ENCODE data around the gene ENTPD8.

Gene ENTPD8

DNA sequence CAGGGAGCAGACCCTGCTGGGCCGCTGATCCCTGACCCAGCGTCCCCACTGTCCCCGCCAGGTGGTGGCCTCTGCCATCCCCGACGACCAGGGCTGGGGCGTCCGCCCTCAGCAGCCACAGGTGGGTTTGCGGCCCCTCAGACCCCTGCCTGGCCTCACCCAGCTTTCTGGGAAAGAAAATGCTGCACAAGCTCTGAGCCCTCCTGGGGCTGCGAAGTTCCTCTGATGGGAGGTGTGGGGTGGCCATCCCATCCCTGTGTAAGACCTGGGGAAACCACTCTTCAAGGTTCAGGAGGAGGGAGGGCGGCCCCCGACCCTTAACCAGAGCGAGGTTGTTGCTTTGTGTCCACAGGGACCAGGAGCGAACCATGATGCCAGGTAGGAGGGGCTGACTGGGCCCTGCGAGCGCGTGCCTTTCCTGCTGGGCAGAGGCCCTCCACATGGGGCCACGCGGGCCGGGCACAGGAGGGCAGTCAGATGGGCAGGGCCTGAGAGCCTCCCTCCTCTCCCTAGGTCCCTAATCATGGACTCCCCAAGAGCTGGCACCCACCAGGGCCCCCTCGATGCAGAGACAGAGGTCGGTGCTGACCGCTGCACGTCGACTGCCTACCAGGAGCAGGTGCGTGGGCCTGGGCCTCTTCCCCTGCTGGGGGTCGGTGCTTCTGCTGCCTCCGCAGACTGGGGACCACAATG, 10.3 kb downstream of the ENTPD8 start:
- no peak for DNase-seq (ENCODE audit: low spot score)

DNA sequence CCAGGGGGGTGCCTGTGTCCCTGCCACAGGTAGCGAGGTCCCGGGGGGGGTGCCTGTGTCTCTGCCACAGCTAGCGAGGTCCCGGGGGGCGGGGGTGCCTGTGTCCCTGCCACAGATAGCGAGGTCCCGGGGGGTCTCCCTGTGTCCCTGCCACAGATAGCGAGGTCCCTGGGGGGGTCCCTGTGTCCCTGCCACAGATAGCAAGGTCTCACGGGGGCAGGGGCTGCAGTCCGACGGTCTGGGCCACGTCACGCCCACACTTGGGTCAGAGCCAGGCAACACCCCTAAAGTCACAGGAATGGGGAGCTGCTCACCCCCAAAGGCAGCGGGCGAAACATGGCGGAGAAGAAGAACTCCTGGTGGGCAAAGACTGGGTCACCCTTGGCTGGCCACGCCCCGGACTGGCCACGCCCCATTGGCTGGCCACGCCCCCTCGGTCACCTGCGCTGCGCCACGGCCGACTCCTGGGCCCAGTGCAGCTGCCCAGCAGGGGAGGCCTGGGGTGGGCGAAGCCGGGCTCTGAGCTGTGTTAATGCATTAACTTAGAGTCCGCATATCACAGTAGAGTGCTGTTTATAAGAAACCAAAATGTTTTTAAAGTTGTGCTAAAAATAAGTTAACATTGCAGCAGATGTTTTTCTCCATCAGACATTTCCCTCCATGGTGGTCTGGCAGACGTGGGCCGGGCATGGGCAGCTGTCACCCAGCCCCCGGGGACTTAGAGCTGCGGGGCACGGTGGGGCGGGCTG, 11.0 kb downstream of the ENTPD8 start:
- DNase-seq (ENCODE audit: low spot score) = peak; percentile 44

DNA sequence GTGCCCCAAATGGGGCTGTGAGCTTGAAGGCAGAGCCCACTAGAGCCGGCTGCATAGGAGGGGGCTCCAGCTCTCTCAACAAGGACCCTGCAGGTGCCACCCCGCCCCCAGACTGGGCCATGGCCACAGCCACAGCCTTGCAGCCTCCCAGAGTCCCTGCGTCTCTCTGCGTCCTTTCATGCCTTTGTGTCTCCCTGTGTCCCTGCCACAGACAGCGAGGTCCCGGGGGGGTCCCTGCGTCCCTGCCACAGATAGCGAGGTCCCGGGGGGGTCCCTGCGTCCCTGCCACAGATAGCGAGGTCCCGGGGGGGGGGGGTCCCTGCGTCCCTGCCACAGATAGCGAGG, 11.6 kb downstream of the ENTPD8 start:
- no peak for DNase-seq (ENCODE audit: low spot score)

DNA sequence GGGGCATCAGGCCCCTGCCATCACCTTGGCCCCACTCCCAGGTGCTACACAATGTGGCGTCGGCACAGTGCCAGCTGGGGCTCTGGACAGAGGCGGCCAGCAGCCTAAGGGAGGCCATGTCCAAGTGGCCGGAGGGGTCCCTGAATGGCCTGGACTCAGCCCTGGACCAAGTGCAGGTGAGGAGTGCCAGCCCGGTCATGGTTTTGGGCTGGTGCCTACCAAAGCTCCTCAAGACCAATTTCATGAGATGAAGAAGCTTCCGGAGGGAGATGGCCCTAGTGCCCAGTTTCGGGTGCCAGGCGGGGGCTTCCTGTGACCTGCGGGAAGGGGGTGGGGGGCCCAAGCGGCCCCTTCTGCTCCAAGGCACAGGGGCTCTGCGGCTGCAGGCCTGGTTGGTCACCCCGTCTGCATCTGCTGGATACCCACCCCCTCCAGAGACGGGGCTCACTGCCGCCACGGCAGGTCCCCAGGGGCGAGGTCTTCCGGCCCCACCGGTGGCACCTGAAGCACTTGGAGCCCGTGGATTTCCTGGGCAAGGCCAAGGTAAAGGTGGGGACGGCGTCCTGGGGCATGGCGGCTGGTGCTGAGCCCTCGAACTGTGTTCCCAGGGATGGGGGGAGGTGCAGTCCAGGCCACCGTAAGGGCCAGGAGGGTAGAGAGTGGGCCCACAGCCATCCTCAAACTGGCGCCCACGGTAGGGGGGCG, 12.2 kb downstream of the ENTPD8 start:
- DNase-seq (ENCODE audit: low spot score) = no peak

GRCh38 chr9:137428311-137428630, 12.9 kb downstream of the ENTPD8 start:
- no peak for DNase-seq (ENCODE audit: low spot score)

- no peak for DNase-seq (ENCODE audit: low spot score)
These were observed 13.5 kb downstream of the ENTPD8 start for GRCh38 chr9:137427454-137428310.

DNA sequence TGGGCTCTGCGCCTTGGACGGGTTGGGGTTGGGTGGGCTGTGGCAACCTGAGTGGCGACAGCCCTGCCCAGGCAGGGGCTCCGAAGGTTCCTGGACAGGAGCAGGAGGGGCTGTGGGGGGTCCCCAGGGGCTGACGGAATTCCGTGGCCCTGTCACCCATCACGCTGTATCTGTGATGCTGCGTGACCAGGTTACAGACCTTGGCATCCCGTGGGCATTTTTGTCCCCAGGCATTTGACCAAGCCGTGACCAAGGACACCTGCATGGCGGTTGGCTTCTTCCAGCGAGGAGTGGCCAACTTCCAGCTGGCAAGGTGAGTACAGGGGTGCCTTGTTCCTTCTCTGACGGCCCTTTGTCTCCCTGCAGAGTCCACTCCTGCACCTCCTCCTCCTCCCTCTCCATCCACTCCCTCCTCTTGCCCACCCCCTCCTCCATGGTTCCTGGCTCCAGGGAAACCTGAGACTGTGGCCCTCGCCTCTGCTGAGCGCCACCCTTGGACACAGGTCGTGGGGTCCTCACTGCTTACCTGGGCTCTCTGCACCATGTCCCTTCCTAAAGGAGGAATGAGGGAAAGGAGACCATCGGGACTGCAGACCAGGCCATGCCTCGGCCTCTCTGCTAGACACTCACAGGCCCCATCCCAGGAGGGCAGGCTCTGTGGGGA, 15.0 kb downstream of the ENTPD8 start:
- DNase-seq (ENCODE audit: low spot score) = no peak

- DNase-seq (ENCODE audit: low spot score) = peak; percentile 85
These were observed 17.5 kb downstream of the ENTPD8 start for GRCh38 chr9:137423514-137424291.

GRCh38 chr9:137422604-137423513, 18.3 kb downstream of the ENTPD8 start, which contains the start of the genes EXD3 and NOXA1:
EXD3 (minus strand) TSS chr9:137423162; CDS start chr9:137395357, 27,805 bp downstream.
NOXA1 (plus strand) TSS chr9:137423393; CDS start chr9:137423530, 137 bp downstream.
- peak; percentile 96 for DNase-seq (ENCODE audit: low spot score)

DNA sequence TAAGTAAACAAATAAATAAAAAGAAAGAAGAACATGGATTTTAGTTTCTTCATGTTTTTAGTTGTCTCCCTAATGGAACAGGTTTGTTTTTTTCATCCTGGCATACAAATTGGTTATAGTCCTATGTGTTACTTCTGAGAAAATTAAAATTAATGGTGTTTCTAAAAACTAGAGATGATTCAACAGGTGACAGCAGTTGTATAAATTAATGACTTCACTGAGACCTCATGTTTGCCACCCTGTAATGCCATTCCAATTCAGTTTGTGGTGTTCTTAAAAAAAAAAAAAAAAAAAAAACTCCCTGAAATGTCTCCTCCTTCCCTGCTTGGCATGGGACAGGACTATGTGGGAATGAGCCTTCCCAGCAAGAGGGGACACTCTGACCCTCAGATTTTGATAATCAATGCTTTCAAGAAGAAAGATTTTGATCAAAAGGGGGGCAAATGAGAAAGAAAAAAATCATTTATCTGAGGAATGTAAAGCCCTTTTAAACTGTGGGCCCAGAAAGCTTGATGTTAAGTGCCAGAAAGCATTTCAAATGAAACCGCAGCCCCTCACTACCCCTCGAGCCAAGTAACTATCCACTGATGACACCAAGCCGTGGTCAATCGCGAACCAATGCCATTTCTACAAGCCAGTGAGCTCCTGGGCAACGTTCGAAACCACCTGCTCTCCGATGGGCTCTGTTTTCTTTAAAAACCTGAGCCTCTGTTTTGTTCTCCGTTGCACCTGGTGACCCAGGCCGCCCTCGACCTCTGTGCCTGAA, 19.1 kb downstream of the ENTPD8 start:
- peak; percentile 60 for DNase-seq (ENCODE audit: low spot score)

DNA sequence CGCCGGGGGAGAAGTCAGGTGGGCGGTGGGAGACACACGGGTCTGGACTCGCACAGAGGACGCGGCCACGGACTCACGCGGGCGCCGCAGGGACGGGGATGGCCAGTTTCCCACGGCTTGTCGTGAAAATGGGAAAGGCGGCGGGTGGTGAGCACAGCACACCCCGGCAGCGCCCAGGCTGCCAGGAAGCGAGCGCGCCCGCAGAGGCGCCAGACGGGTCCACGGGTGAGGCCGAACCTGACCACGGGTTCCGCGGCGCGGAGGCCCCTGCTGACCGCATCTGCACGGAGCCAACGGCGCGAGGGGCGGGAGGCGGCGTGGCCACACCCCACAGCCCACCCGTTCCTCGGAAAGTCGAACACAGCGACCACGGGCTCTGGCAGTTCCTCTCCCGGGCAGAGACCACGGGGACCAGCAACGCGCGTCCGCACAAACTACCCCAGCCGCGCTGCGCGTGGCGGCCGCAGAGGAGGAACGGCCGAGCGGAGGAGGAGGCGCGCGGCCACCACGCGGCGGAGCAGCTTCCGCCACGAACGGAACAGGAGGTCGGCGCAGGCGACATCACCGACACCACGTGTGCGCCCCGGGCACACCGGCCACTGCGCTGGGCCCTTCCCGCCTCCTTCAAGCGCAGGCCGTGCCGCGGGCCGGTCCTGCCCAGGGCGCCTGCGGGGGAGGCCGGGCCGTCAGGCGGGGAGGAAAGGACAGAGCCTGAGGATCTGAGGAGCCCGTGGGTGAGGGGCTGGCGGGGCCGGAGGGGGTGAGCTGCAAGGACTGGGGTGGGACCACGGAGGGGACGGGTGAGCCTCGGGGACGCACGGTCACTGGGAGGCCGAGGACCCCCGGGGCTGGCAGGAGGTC, 23.8 kb downstream of the ENTPD8 start:
- DNase-seq (ENCODE audit: low spot score) = no peak

GRCh38 chr9:137416563-137417151, 24.5 kb downstream of the ENTPD8 start:
- DNase-seq (ENCODE audit: low spot score) = no peak

GRCh38 chr9:137416006-137416562, 25.1 kb downstream of the ENTPD8 start:
- no peak for DNase-seq (ENCODE audit: low spot score)

DNA sequence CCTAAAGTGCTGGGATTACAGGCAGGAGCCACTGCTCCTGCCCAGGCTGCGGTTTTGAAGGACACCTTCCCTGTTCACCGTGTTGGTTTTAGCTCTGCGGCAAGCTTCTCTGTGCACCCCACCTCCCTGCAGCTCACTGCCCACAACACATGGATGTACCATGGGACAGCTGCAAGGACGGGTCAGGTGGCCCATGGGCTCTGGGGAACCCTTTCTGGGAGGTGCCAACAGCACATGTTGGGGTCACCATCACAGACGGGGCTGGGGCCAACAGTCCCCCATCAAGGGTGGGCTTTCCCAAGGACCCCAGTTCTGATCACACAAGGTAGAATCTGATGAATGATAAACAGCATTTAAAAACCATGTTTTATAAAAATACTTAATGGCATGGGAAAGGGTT, 25.7 kb downstream of the ENTPD8 start:
- DNase-seq (ENCODE audit: low spot score) = no peak

DNA sequence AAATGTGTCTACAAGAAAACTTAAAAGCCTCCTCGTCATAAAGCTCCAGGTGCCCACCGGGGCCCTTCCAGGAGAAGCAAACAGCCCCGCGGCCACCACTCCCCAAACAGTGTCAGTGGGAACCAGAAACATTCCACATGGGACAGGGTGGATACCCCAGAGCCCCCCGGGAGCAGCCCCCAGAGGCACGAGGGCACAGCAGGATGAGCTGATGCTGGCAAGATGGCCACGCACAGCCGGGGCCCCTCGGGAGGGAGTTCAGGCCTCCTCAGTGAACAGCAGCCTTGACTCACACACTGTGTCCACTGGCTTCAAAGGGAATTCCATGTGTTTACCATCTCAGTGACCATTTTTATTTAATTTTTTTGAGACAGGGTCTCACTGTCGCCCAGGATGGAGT, 28.7 kb downstream of the ENTPD8 start:
- DNase-seq (ENCODE audit: low spot score) = no peak

GRCh38 chr9:137411645-137412380, 29.3 kb downstream of the ENTPD8 start:
- DNase-seq (ENCODE audit: low spot score) = peak; percentile 81

- no peak for DNase-seq (ENCODE audit: low spot score)
These were observed 29.9 kb downstream of the ENTPD8 start for GRCh38 chr9:137411260-137411644.

Data from RKO (cell line).